NCI-H1048 (cell line): ENCODE measurements around the gene ANO3.
A peak's percentile ranks its signal among the peaks of the same experiment; 100 is the strongest.
"Not testable (repeated sequence)": the region's sequence is repeated elsewhere in the genome, so short reads cannot be mapped to it uniquely, and the experiment has no call there.

Source experiments
- DNase-seq: peaks from one replicate; lab custom pipeline; 2025; lab: John Stamatoyannopoulos, UW

Gene ANO3

DNA sequence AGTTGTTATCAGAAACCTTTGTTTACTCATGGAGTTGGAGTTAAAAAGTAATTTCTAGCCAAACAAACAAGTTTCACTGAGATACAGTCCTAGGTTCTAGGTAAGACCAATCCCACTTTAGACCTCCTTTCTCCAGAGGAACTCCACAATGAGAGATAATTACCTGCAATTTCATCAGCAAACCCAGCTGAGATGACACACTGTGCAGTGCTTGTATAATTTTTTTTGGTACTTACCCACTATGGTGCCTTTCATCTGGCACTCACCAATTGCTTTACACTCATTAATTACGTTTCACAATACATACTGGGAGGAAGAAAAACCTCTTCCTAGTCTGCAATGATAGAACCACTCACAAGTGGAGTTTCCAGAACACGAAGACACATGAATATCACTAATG lies 242.0 kb downstream of the ANO3 start:
- no peak for DNase-seq

DNA sequence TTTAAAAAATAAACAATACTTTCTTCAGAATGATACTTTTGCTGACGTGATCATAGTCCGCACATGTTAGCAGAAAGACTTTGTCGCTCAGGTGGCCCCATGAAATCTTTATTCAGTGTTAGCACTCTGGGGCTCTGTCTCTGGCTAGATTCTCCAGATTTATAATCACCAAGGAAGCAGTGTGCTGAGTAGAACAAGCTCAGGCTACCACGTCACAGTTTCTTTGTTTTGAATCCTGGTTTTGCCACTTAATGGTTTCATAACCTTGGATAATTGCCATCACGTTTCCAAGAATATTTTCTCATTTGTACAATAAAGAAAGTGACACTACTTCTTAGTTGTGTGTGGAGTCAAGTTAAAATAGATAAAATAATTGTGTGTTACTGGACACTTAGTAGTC lies 244.0 kb downstream of the ANO3 start:
- DNase-seq: no peak

DNA sequence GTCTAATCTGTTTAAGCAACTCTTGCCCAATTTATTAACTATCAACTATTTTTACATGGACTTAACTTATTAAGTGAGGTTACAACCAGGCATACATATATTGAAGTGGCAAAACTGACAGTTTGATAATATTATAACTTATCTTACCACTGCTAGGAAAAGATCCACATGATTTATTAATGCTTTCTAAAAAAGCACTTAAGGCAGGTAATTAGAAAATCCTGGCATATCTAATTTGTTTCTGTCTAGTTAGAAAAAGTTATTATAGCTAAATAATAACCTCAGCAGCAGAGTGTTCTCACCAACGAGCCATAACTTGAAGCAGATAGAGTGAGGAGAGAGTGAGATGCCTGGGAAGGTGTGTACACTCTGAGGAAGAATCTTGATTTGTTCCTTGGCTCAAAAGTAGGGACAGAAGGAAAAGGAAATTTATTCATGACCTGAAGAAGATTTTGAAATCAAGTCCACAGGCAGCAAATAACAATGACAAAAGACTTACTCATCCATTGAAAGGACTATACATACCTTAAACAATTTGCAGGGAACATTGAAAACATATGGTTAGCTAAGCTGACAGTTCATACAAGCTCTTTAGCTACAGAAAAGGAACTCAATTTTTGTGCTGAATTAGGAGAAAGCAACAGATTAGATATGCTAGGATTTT lies 247.2 kb downstream of the ANO3 start:
- DNase-seq: no peak

DNA sequence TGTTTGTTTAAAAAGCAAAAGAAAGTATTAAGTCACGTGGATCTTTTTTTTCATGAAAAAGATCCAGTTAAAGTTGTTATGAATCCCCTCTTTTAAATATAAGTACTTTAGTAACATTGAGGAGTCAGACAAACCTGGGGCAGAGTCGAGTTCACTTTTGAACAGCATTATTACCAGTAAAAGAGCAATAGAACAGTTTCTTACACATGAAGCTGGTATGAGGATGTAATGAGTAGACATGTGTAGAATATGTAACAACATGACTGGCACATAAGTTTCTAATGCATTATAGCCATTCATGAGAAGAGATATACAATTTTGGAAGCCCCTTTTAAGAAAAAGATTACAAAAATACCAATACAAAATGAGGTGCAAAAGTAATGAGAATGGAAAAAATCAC lies 247.8 kb downstream of the ANO3 start:
- no peak for DNase-seq

DNA sequence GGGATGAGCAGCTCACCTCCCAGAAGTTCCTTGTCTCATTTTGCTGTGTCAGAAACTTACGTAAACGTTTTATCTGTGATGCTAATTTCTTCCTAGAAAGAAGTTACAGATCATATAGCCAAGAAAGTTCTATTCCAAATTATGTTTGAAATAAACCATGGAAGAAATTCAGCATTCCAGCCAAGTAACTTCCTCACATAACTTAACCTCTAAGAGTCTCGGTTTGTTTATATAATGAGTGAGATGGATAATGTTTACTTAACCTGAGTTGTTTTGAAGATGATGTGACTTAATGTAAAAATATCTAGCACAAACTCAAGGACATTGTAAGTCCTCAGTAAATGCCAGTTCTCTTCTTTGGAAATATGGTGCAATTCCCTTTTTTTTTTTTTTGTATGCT lies 249.0 kb downstream of the ANO3 start:
- no peak for DNase-seq

DNA sequence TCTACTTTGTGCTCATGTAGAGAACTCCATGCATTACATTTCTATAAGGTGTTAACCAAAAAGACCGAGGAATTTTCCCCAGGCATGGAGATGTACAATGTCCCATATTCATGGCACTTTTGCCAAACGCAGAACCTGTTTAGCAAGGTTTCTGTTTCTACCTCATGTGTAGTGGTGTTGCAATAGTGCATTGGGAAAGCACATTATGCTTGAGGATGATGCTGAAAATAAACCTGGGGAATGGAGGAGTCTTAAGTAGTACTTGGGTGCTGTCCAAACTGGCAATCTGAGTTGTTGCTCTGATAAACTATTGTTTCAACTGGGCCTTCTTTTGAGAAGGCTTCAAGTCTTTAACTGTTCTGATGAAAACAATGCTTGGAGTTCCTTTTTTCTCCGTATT lies 251.6 kb downstream of the ANO3 start:
- peak; percentile 8 for DNase-seq

DNA sequence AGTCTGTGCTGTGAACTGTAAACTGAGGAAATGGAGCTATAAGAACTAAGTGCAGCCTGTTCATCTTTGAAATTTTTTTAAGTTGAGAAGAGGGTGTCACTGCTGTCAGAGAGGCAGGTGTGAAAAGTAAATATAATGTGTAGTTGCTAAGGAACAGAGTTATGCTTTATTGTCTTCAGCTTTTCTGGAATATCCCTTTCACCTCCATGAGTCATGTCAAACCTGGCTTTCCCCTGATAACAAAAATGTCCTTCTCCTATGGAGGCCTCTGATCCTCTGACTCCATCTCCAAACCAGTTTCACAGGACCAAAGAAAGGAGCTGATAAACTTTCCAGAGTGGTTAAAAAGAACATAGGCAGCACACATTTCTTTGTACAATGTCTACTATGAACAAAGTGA lies 252.9 kb downstream of the ANO3 start:
- DNase-seq: no peak

DNA sequence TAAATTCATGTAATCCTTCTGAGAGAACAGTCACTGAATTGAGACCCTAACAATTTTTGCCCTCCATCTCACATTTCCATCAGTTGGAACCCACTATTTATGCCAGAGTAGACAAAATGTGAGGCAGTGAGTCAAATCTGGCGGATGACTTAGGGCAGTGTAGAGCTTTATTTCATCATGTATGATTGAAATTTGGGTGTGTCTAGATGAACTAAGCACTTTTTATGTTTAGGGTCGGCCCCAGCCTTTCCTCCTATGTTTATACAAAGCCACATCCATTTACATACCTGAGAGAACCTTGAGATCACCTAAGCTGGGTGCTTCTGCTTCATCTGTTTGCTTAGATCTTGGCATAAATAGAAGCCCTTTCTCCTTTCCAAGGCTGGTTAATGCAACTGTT lies 255.1 kb downstream of the ANO3 start:
- no peak for DNase-seq

DNA sequence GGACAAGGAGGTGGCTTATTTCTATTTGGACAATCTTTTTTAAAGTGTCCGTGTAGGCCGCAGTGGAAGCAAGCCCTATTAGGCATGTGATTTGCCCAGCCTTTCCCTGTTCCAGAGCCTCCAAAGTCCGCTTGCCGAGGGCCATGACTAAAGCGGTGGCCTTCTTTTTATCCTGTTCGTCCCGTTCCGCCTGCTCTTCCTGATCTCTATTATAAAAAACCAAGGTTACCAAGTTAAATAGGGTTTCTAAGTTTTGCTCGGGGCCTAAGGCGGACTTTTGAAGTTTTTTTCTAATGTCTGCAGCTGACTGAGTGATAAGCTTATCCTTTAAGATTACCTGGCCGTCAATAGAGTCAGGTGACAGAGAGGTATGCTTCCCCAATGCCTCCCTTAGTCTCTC lies 261.8 kb downstream of the ANO3 start:
- no peak for DNase-seq

DNA sequence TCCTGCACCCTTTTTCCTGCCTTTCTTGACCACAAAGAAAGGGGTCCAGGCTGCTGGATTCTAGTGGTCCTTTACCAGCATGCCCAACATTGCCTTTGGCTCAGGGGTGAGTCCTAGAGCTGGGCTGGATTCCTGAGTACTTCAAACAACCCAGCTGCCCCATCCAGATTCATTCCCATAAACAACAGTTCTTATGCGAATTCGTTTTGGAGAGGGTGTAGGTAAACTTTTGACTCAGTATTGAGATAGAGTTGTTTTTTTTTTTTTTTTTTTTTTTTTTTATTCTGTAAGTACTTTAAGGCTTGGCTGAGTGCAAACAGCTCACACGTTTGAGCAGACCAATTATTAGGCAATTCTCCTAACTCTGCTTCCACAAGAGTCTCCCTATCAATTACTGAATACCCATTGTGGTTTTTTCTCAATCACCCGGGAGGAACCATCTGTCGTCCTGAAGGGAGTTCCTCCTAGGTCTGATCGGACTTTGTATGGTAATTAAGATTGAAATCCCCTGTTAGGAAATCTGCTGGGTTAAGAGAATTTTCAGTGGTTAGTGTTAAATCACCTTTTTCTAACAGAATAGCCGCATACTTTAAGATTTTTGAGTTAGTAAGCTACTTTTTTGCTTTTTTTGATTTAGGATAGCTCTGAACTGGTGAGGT lies 263.4 kb downstream of the ANO3 start:
- not testable (repeated sequence) for DNase-seq

DNA sequence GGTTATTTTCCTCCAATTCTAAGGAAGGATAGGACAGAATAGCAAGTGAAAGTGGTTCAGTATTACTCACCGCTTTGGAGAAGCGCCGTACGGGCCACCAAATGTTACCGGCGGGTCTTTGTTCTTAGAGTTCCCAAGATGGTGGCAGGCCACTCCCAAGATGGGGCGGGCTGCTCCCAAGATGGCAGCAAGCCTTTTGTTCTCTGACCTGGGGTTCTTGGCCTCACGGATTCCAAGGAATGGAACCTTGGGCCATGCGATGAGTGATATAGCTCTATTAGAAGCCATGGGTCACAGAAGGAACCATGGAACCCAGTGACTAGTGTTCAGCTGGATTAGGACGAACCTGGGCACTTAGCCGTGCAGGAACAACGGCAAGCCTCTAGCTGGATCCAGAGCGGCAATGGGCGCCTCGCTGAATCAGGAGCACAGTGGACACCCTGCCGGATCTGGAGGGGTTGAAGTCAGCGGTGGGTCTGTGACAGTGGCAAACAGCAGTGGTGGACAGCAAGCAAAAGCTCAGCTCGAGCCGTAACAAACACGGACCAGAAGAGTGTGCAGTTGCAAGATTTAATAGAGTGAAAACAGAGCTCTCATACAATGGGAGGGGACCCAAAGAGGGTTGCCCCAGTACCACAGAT lies 265.2 kb downstream of the ANO3 start:
- not testable (repeated sequence) for DNase-seq

DNA sequence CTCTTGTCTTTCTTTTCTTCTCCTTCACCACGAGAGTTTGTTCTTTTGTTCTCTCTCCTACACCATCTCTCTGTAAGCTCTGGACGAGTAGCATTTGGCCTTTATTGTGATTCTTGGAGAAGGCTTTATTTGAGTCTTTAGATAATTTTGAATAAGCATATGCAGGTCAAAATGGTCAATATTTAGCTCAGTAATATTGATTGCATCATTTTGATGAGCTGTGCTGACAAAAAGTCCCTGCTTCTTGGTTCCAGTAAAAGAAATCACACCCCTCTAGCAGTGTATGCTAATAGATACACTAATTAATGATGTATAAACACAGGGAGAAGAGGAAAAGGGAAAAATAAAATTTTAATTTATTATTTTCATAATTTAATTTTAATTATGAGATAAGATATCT lies 266.0 kb downstream of the ANO3 start:
- DNase-seq: no peak

DNA sequence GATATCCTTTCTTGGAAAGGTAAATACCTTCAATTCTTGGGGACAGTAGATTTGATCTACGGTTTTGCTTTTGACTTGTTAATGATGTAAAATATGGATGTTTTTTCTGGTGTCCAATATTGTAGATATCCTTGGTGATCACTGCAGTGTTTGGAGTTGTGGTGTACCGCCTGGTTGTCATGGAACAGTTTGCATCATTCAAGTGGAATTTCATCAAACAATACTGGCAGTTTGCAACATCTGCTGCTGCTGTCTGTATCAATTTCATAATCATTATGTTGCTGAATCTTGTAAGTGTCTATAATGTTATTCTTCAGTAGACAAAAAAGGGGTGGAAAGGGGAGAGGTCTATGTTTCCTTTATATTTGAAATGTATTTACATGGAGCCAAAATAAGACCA lies 267.5 kb downstream of the ANO3 start:
- DNase-seq: no peak

DNA sequence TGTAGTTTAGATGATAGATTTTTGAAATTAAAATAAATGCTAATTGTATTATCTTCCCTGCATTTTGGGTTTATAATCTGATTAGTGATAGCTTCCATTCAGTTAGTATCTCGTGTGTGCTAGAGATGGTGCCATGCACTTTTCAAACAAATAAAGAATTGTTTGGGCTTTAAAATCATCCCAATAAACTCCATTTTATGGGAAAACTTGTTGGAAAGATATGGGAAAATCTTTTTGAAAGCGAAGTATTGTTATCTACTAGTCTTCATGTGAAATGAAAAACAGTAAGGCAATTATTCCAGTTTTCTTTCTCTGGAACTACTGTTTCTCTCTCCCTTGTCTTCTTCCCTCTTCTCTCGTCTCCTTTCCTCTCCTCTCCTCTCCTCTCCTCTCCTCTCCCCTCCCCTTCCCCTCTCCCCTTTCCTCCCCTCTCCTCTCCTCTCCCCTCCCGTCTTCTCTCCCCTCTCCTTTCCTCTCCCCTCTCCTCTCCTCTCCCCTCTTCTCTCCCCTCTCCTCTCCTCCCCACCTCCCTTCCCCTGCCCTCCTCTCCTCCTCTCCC lies 268.0 kb downstream of the ANO3 start:
- DNase-seq: no peak

DNA sequence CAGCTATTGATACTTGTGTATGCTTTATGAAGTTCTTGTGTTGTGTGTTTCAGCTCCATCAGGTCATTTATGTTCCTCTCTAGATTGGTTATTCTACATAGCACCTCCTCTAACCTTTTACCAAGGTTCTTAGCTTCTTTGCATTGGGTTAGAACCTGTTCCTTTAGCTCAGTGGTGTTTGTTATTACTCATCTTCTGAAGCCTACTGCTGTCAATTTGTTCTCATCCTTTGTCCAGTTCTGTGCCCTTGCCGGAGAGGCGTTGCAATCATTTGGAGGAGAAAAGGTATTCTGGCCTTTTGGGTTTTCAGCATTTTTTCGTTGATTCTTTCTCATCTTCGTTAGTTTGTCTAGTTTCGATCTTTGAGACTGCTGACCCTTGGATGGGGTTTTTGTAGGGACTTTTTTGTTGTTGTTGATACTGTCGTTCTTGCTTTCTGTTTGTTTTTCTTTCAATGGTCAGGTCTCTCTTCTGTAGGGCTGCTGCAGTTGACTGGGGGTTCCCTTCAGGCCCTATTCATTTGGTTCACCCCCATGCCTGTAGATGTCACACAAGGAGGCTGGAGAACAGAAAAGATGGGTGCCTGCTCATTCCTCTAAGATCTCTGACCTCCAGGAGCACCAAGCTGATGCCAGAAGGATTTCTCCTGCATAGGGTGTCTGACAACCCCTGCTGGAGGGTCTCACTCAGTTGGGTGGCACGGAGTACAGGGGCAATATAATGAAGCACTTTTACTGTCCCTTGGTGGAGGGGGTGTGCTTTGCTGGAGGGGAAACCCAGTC lies 276.0 kb downstream of the ANO3 start:
- DNase-seq: no peak

DNA sequence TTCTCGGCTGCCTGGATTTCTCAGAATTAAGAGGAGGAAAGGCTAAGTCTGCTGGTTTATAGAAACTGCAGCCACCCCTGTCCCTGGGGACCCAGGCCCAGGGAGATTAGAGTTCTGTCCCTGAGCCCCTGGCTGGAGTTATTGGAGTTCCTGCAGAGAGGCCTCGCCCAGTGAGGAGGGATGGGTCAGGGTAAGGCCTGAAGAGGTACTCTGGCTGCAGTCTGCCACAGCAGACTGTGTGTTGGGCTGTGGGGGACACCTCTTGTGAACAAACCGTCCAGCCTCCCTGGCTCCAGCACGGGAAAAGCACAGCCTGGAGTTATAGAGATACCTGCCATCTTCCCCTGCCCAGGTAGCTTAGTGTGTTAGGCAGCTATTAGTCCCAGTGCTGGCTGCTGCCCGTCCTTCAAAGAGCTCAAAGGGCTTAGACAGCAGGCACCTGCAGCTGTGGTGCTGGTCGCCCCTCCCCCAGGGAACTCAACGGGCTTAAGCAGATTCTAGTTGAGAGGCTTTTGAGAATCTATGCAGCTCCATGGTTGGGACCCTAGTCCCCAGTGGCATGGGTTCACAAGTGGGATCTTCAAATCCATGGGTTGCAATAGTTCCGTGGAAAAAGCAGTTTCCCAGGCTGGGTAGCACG lies 276.7 kb downstream of the ANO3 start:
- DNase-seq: no peak

DNA sequence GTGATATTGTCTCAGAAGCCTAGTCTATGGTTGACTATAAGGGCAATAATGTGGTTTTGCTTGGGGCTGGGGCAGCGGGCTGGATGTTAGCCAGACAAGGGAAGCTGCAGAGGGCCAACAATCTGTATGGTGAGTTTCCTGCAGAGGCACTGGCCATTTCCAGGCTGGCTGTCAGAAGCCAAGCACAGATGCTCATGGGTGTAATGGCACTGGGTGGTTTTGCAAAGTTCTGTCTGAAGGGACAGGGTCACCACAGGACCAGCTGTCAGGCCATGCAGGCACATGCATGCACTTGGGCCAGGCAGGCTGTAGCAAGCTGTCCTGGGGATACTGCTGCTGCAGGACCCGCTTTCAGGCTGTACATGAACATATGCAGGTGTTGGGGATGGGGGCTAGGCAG lies 281.8 kb downstream of the ANO3 start:
- no peak for DNase-seq

DNA sequence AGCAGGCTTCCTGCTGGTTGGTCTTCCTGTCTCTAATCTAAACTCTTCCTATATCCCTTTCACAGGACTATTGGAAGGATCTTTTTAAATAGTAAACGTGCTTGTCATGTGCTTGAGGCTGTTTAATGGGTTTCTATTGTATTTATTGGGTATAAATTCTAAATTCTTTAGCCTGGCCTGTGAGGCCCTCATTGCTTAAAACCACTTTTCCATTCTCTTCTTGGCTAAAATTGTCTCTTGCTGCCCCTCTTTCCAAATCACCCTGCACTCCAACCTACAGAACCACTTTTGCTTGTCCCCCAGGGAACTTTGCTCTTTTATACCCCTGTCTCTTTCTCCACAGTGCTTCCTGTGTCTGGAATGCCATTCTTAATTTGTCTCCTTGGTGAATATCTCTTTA lies 286.5 kb downstream of the ANO3 start:
- DNase-seq: no peak

DNA sequence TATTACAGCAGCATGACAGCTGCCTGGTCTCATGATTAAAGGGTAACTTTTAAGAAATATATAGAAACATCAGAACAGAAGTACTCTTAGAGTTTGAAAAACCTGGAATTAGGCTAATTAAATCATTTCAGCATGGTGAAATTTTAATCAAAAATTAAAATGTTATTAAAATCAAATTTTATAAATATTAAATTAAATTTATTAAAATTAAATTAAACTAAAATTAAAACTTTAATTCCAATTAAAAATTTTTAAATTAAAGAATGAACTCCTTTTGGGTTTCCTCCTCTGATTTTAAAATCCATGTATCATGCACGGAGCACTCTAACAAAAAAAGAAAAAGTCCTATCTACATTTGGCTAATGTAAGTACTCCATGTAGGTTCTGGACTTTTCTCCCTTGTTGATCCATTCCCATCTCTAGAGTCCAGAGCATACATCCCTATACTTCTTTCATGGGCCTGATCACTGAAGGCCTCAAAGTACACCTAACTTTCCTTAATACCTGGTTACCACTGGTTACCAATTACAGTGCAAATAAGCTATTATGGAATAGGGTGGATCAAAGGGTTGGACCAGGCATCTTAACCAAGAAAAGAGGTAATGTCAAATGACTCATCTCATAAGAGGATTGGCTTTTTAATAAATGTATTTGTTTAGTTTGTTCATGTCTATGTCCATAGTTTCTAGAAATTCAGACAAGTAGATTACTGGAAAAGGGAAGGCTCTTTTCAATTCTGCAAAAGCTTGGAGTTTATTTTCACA lies 288.5 kb downstream of the ANO3 start:
- no peak for DNase-seq

DNA sequence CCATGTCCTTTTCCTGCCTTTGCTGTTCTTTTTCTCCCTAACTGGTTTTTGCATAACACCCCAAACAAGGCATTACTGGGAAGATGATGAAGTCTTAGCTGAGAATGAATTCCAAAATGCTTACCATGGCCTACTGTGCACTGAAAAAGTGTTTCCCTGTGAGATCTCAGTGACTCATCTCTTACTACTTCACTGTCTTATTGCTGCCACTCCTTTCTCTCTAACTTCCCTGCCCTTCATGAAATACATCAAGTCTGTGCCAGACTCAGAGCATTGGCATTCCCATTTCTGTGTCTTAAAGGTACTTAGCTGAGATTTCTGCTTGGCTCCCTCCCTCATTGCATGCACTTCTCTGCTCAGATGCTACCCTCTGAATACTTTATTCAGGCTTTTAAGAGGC lies 289.2 kb downstream of the ANO3 start:
- DNase-seq: no peak

DNA sequence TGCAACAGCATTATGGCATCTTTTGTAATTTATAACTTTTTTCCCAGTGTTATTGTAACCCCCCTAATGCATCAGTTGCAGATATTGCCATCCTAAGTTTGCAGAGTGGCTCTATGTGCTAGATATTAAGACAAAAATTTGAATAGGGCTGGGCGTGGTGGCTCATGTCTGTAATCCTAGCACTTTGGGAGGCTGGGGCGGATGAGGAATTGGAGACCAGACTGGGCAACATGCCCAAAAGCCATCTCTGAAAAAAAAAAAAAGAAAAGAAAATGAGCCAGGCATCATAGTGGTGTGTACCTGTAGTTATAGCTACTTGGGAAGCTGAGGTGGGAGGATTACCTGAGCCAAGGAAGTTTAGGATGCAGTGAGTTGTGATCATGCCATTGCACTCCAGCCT lies 290.3 kb downstream of the ANO3 start:
- no peak for DNase-seq
